Measurements from ENCODE around the gene PLXDC2. TPM values are rescaled to one million over a fixed set of nuclear protein-coding genes. Genes with fewer than 3 reads are reported as not detected.

The PLXDC2 gene
- total RNA-seq, 2 donors from 2014 or later: 19.5 to 26.4 TPM

DNA sequence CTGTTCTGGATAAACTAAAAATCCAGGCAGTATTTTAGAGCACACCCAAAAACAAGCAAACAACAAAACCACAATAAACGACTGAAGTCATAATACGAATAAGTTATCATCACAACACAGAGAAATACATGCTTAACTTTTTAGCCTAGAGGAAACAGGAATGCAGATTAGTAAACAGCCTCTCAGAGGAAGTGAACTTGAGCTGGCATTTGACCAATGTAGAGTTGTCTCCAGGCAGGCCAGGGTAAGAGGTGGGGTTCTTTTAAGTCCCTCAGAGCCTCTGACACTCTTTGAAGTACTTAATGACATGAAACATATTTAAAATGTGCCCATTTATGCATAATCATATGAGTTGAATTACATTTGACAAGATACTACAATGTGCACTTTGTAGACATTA lies 43.3 kb upstream of the PLXDC2 start:
- H3K9me3 ChIP-seq (ENCODE audit: control insufficient read depth, low read length): no peaks in the 10 kb centered on the region
- no peaks in the 10 kb centered on the region for H3K27me3 ChIP-seq (ENCODE audit: control insufficient read depth, insufficient read depth, low read length, poor library complexity, severe bottlenecking)
- H3K4me1 ChIP-seq (ENCODE audit: control insufficient read depth, insufficient read depth, low read length): peaks cover 3% of the 10 kb centered on the region
- Mint-ChIP-seq H3K27me3 (ENCODE audit: insufficient read depth) (no peaks in the 10 kb centered on the region), H3K9me3 (no peaks in the 10 kb centered on the region), H3K4me3 (no peak overlapping the region), H3K36me3 (ENCODE audit: low read depth) (no peaks in the 10 kb centered on the region), H3K27ac (no peak overlapping the region), H3K4me1 (peaks cover 8% of the 10 kb centered on the region)
- DNase-seq: no peak
- no peaks in the 10 kb centered on the region for H3K36me3 ChIP-seq (ENCODE audit: control insufficient read depth, insufficient read depth, low read length)
- WGBS, 2 experiments (ENCODE audit: insufficient coverage in 1 of 2, insufficient read length in 1 of 2): 74 to 100% methylated on average over 2 of the region's 2 CpGs
- H3K27ac ChIP-seq (ENCODE audit: low read depth, low read length): no peak overlapping the region
- H3K4me3 ChIP-seq (ENCODE audit: low read length): no peak overlapping the region
- no peak overlapping the region for H3K9ac ChIP-seq (ENCODE audit: extremely low read depth, low read length, poor library complexity, severe bottlenecking)
- TF ChIP-seq, protein P1, sequence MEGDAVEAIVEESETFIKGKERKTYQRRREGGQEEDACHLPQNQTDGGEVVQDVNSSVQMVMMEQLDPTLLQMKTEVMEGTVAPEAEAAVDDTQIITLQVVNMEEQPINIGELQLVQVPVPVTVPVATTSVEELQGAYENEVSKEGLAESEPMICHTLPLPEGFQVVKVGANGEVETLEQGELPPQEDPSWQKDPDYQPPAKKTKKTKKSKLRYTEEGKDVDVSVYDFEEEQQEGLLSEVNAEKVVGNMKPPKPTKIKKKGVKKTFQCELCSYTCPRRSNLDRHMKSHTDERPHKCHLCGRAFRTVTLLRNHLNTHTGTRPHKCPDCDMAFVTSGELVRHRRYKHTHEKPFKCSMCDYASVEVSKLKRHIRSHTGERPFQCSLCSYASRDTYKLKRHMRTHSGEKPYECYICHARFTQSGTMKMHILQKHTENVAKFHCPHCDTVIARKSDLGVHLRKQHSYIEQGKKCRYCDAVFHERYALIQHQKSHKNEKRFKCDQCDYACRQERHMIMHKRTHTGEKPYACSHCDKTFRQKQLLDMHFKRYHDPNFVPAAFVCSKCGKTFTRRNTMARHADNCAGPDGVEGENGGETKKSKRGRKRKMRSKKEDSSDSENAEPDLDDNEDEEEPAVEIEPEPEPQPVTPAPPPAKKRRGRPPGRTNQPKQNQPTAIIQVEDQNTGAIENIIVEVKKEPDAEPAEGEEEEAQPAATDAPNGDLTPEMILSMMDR (conservative IDR thresholded peaks at IDR 0.05): no peak

DNA sequence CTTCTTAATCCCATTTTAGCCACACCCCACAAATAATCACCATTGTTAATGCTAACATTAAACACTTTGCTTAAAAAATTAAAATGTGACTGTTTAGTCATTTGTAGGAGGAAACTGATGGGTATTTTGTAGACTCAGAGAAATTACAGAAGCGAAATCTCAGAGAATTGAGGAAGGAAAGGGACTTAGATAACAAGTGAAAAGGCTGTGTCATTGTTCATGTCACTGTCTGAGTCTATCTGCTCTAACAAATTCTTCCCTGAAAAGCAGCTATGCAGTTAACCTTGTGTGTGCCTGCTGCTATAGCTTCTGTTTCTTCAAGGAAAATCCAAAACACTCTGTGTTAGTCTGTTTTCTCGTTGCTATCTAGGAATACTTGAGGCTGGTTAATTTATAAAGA lies 40.9 kb upstream of the PLXDC2 start:
- Mint-ChIP-seq H3K9me3 (no peaks in the 10 kb centered on the region), H3K27me3 (ENCODE audit: insufficient read depth) (no peaks in the 10 kb centered on the region), H3K27ac (no peak overlapping the region), H3K36me3 (ENCODE audit: low read depth) (no peaks in the 10 kb centered on the region), H3K4me3 (no peak overlapping the region), H3K4me1 (peaks cover 7% of the 10 kb centered on the region)
- WGBS, 2 experiments (ENCODE audit: insufficient coverage in 1 of 2, insufficient read length in 1 of 2): 86 to 100% methylated on average over 2 of the region's 2 CpGs
- no peak overlapping the region for H3K9ac ChIP-seq (ENCODE audit: extremely low read depth, low read length, poor library complexity, severe bottlenecking)
- no peaks in the 10 kb centered on the region for H3K9me3 ChIP-seq (ENCODE audit: control insufficient read depth, low read length)
- no peak for DNase-seq
- H3K27me3 ChIP-seq (ENCODE audit: control insufficient read depth, insufficient read depth, low read length, poor library complexity, severe bottlenecking): no peaks in the 10 kb centered on the region
- no peaks in the 10 kb centered on the region for H3K36me3 ChIP-seq (ENCODE audit: control insufficient read depth, insufficient read depth, low read length)
- no peaks in the 10 kb centered on the region for H3K4me1 ChIP-seq (ENCODE audit: control insufficient read depth, insufficient read depth, low read length)
- TF ChIP-seq, protein P1 (conservative IDR thresholded peaks at IDR 0.05): no peak
- H3K27ac ChIP-seq (ENCODE audit: low read depth, low read length): no peak overlapping the region
- H3K4me3 ChIP-seq (ENCODE audit: low read length): no peak overlapping the region

DNA sequence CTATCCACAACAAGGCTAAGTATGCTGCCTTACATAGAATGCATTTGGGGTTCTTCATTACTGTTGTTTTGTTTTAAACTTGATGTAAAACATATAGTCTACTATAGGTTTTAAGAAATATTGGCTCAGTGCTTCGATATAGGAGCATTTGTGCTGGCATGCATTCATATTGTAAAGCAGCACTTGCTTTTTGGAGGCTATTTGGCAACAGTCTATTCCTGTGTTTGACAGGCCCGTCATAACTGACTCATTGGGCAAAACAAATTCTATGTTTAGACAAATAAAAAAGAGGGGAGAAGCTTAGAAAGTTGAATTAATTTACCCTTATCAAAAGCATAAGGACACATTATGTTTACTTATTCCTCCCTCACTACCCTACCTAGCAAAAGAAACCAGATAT lies 38.4 kb upstream of the PLXDC2 start:
- no peak overlapping the region for H3K4me3 Mint-ChIP-seq
- peaks cover 7% of the 10 kb centered on the region for H3K4me1 Mint-ChIP-seq
- no peaks in the 10 kb centered on the region for H3K27me3 ChIP-seq (ENCODE audit: control insufficient read depth, insufficient read depth, low read length, poor library complexity, severe bottlenecking)
- no peaks in the 10 kb centered on the region for H3K9me3 ChIP-seq (ENCODE audit: control insufficient read depth, low read length)
- DNase-seq: no peak
- 25 to 72% methylated on average over 1 to 2 of the region's 2 CpGs for WGBS, 2 experiments (ENCODE audit: insufficient coverage in 1 of 2, insufficient read length in 1 of 2)
- TF ChIP-seq, protein P1 (conservative IDR thresholded peaks at IDR 0.05): no peak
- no peaks in the 10 kb centered on the region for H3K27me3 Mint-ChIP-seq (ENCODE audit: insufficient read depth)
- no peaks in the 10 kb centered on the region for H3K36me3 ChIP-seq (ENCODE audit: control insufficient read depth, insufficient read depth, low read length)
- no peak overlapping the region for H3K9ac ChIP-seq (ENCODE audit: extremely low read depth, low read length, poor library complexity, severe bottlenecking)
- H3K27ac Mint-ChIP-seq: no peak overlapping the region
- no peak overlapping the region for H3K4me3 ChIP-seq (ENCODE audit: low read length)
- H3K4me1 ChIP-seq (ENCODE audit: control insufficient read depth, insufficient read depth, low read length): no peaks in the 10 kb centered on the region
- H3K27ac ChIP-seq (ENCODE audit: low read depth, low read length): no peak overlapping the region
- H3K9me3 Mint-ChIP-seq: no peaks in the 10 kb centered on the region
- no peaks in the 10 kb centered on the region for H3K36me3 Mint-ChIP-seq (ENCODE audit: low read depth)
